GM18951 (cell line): ENCODE data around the gene BOK.
"Not testable (repeated sequence)": the region's sequence is repeated elsewhere in the genome, so short reads cannot be mapped to it uniquely, and the experiment has no call there.

ENCODE experiments used
- POLR2A ChIP-seq: IDR thresholded peaks from 4 replicates; pipeline ENCODE4 v1.6.1; 2011; ENCODE audit warnings: mild to moderate bottlenecking; ENCODE audit not compliant: insufficient read length, insufficient read depth; ENCODE audit errors: extremely low read depth
- in situ Hi-C: fragments of 300-500 bp; cut with MboI; formaldehyde crosslinking; loops from one replicate; pipeline ENCODE4 v1.12.0; 2022; ENCODE audit warnings: low sequenced_read_pairs, mixed read lengths, inconsistent platforms; ENCODE audit not compliant: unreplicated experiment

Gene BOK

DNA sequence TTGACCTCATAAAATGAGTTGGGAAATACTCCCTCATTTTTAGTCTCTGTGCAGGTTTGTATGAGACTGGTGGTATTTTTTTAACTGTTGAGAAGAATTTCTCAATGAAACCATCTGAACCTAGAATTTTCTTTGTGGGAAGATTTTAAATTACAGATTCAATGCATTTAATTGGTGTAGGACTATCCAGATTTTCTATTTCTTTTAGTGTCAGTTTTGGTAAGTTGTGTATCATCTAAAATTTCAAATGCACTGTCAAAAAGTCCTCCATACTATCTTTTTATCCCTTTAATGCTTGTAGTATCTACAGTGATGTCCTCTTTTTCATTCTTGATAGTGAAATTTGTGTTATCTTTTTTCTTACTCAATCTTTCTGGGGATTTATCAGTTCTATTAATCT is 1.8 kb upstream of the BOK start:
- in situ Hi-C loops = no loop called here
- TF ChIP-seq POLR2A = no peak

DNA sequence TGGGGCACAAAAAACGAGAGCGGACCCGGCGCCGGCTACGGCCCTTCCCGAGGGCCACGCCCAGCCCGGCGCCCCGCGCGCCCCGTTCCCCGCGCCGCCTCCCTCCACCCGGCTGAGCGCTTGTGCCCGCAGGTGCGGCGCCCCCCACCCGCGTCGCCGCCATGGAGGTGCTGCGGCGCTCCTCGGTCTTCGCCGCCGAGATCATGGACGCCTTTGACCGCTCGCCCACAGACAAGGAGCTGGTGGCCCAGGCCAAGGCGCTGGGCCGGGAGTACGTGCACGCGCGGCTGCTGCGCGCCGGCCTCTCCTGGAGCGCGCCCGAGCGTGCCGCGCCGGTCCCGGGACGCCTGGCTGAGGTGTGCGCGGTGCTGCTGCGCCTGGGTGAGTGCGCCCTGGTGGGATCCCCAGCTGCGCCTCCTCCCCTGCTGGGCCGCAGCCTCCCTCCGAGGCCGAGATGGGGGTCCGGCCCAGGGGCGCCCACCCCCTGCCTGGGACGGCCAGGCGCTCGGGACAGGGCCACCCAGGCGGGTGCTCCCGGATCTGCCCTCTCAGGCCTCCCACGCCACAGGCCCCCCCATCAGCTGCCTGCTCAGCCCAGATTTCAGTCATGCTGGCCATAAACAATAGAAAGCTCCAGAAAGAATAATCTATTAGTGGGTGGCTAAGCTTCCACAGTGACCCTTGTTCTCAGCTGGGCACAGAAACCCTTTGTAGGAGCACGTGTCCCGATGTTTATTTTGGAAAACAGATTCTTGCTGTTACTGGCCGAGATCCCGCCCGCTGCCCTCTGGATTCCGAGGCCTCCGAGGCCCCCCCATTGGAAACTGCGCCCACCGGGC is 997 bp downstream of the BOK start:
- TF ChIP-seq POLR2A = no peak
- in situ Hi-C loops = no loop called here

GRCh38 chr2:241560162-241560882 is 1.8 kb downstream of the BOK start:
- TF ChIP-seq POLR2A = no peak
- in situ Hi-C loops = no loop called here

- in situ Hi-C loops = no loop called here
Measured at GRCh38 chr2:241560883-241561474, 2.4 kb downstream of the BOK start.

GRCh38 chr2:241561832-241562231 is 3.3 kb downstream of the BOK start:
- in situ Hi-C loops = no loop called here
- TF ChIP-seq POLR2A = no peak

More at GRCh38 chr2:241560883-241561474, 2.4 kb downstream of the BOK start:
- TF ChIP-seq POLR2A = no peak

DNA sequence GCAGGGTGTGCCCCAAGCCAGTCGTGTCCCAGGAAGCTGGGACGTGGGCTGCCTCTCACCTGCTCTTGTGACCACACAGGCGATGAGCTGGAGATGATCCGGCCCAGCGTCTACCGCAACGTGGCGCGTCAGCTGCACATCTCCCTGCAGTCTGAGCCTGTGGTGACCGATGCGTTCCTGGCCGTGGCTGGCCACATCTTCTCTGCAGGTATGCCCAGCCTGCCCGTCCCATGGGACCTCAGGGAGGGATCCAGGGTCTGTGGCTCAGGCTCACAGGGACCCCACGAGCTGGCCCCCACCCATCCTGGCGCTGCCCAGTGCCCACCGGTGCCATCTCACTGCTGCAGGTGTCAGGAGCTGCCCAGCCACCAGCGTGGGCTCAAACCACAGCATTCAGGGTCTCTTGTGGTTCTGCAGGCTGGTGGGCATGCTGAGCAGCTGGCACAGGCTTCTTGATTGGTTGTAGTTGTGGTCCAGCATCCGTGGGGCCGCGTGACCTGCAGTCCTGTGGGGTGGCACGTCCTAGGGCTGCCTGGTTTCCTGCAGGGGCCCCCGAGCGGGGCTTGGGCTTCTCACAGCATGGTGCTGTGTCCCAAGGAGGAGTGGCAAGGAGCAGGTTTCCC is 3.8 kb downstream of the BOK start:
- no peak for TF ChIP-seq POLR2A
- in situ Hi-C loops = no loop called here

- in situ Hi-C loops = no loop called here
- TF ChIP-seq POLR2A = no peak
Measured at GRCh38 chr2:241563031-241563507, 4.5 kb downstream of the BOK start.

GRCh38 chr2:241563571-241563980 is 5.0 kb downstream of the BOK start:
- TF ChIP-seq POLR2A = no peak
- in situ Hi-C loops = no loop called here

DNA sequence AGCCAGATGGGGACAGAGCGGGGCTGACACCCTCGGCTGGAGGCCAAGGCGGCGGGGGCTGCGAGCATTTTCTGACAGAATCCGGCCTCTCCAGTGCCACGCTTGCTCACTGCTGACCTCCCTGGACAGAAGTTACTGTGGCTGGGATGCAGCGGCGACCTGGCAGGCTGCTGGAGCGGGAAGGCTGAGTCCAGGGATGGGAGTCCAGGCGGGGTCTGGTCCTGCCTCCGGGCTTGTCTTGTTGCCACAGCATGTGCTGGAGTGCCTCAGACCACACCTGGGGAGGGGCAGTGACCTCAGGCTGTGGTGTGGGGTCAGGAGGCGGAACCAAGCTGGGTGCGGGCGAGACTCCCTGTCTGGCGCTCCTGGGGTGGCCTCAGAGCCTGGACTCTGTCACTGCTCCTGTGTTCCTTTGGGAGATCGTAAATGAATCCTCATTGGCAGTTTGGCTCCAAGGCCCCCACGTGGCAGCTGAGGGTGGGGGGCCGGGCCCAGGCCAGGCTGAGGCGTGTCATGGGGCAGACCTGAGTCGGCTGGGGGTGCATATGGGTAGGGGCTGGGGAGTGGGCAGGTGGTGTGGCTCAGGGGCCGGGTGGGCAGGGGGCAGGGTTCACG is 5.5 kb downstream of the BOK start:
- no peak for TF ChIP-seq POLR2A
- in situ Hi-C loops = no loop called here

GRCh38 chr2:241564596-241565410 is 6.3 kb downstream of the BOK start:
- TF ChIP-seq POLR2A = no peak
- in situ Hi-C loops = no loop called here

DNA sequence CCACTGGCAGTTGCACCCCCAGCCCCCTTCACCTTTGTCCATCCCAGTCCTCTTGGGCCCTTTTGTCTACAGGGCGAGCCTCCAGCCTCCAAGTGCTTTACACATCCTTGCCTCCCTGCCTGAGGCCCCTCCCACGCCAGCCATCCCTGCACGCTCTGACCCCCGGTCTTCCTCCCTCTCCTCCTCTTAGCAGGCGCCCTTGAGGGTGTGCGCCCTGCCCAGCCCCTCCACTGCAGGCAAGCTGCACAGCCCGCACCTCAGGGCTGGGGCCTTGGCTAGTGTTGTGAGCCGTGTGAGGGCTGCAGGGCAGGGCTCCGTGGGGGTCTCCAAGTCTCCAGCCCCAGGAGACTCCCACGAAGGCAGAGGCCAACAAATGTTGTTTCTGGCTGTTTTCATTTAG is 6.9 kb downstream of the BOK start:
- TF ChIP-seq POLR2A = no peak
- in situ Hi-C loops = no loop called here

- in situ Hi-C loops = not testable (repeated sequence)
Measured at GRCh38 chr2:241566021-241566420, 7.5 kb downstream of the BOK start.
